ENCODE results near the gene TMEM87B.

GRCh38 chr2:112140205-112140802, 85.2 kb downstream of the TMEM87B start:
- TF ChIP-seq CTCF (IDR thresholded peaks at IDR 0.05) (no peak), POLR2A (IDR thresholded peaks at IDR 0.05) (no peak)

All from thyroid gland (tissue), 4 donors.